Body of pancreas (tissue), 4 donors: ENCODE measurements around the gene METAP1D. TPM values are rescaled to one million over a fixed set of nuclear protein-coding genes. Genes with fewer than 3 reads are reported as not detected.

Source experiments
- ATAC-seq: fragments of 150-250 bp; one replicate; pipeline ENCODE4 v1.9.1; 2016
- DNase-seq, 4 donors: peaks; one replicate each; pipeline ENCODE4 v3.0.0-alpha.2; 2019
- H3K27ac ChIP-seq, 4 donors: fragments of 200-600 bp; sonication (generic); 1 replicate in 3 of 4; 2 replicates in 1 of 4; pipeline versions ENCODE4 v1.5.1 to v1.6.1; 2016 to 2019; ENCODE audit warnings: mild to moderate bottlenecking in 1 of 4, mixed read lengths in 1 of 4, moderate library complexity in 1 of 4
- H3K27me3 ChIP-seq, 2 donors: fragments of 200-600 bp; sonication (generic); one replicate each; pipeline ENCODE4 v1.6.0; 2016; ENCODE audit warnings: mild to moderate bottlenecking in 1 of 2
- H3K36me3 ChIP-seq, 2 donors: fragments of 200-600 bp; sonication (generic); replicated peaks in 1 of 2; 2 replicates each; pipeline ENCODE4 v1.5.1; 2016; ENCODE audit warnings: low read depth in 2 of 2; ENCODE audit not compliant: insufficient read depth in 1 of 2
- H3K4me1 ChIP-seq: fragments of 200-600 bp; sonication (generic); one replicate; pipeline ENCODE4 v1.6.0; 2016
- H3K4me3 ChIP-seq, 2 donors: fragments of 200-600 bp; sonication (generic); 1 replicate in 1 of 2; 2 replicates in 1 of 2; pipeline ENCODE4 v1.5.1; 2016 to 2019
- H3K9me3 ChIP-seq, 3 donors: fragments of 200-600 bp; sonication (generic); 1 replicate in 2 of 3; 2 replicates in 1 of 3; pipeline ENCODE4 v1.5.1; 2016
- POLR2A ChIP-seq, 3 donors: fragments of 450-650 bp; IDR thresholded peaks; one replicate each; pipeline ENCODE4 v1.6.1; 2016; ENCODE audit warnings: antibody characterized with exemption in 3 of 3, mild to moderate bottlenecking in 2 of 3
- WGBS, 2 donors: methylation state at CpG; one replicate each; pipeline ENCODE4 v1.1.5; 2017; 5-methylcytosine and 5-hydroxymethylcytosine counted together
- intact Hi-C: fragments of 100-400 bp; cut with DNase I; formaldehyde crosslinking; loops from one replicate; pipeline ENCODE4 v1.15.1; 2023
- total RNA-seq, 2 donors: library from RNA; depleted of rRNA; stranded (reverse); fragments of >200 nt; gene quantifications; one replicate each; pipeline ENCODE4 v1.1.0, GENCODE V29; 2016
- TF ChIP-seq, protein P1 (sequence below), 7 experiments: fragments of 450-650 bp in 4 of 7; fragments of 200-600 bp in 3 of 7; sonication (generic) in 3 of 7; IDR thresholded peaks; one replicate each; pipeline ENCODE4 v1.5.1; 2016 to 2019; ENCODE audit warnings: antibody characterized with exemption in 7 of 7

The METAP1D gene
- total RNA-seq, 2 donors from 2014 or later, result 9.9 to 40.9 TPM

DNA sequence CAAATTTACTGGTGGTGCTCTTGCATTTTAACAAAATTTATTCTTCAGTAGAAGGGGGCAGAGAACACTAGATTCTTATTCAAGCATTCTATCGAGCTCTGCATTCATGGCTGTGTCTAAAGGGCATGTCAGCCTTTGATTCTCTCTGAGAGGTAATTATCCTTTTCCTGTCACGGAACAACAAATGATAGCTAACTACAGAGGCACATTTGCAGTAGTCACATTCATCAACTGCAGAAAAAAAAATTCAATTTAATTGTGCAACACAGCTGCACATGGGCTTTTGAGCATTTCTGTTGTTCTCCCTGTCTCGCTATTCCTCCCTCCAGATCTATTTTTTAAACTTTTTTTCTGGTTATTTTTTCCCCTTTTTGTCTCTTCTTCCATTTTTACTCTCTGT lies 72.5 kb downstream of the METAP1D start:
- WGBS, 2 donors, result 88 to 95% methylated on average over 3 of the region's 3 CpGs
- Histone ChIP-seq H3K9me3 (no peaks in the 10 kb centered on the region), H3K36me3 (no peaks in the 10 kb centered on the region), H3K27me3 (no peaks in the 10 kb centered on the region), H3K4me1 (no peaks in the 10 kb centered on the region), H3K4me3 (no peak overlapping the region), H3K27ac (no peak overlapping the region)
- ATAC-seq (no peak), DNase-seq (no peak)
- TF ChIP-seq, protein P1, sequence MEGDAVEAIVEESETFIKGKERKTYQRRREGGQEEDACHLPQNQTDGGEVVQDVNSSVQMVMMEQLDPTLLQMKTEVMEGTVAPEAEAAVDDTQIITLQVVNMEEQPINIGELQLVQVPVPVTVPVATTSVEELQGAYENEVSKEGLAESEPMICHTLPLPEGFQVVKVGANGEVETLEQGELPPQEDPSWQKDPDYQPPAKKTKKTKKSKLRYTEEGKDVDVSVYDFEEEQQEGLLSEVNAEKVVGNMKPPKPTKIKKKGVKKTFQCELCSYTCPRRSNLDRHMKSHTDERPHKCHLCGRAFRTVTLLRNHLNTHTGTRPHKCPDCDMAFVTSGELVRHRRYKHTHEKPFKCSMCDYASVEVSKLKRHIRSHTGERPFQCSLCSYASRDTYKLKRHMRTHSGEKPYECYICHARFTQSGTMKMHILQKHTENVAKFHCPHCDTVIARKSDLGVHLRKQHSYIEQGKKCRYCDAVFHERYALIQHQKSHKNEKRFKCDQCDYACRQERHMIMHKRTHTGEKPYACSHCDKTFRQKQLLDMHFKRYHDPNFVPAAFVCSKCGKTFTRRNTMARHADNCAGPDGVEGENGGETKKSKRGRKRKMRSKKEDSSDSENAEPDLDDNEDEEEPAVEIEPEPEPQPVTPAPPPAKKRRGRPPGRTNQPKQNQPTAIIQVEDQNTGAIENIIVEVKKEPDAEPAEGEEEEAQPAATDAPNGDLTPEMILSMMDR (IDR thresholded peaks at IDR 0.05), result no peak
- TF ChIP-seq POLR2A (IDR thresholded peaks at IDR 0.05), result no peak
- intact Hi-C loops, result no loop called here

DNA sequence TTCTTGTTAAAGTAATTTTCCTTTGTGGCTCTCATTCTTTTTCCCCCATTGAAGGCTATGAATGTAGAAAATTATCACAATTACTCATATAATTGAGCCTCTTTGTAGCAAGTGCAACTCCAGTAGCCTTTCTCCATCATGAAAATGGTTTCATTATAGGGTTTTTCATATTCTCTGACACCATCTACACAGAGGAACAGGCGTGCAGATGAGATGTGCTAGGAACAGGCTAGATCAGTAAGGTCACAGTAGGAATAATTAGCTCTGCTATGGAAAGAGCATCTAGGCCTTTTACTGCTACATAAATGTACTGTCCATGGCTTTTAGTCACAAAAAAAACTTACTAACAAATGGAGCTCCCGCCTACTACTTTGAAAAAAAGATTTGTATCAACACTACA lies 73.0 kb downstream of the METAP1D start:
- Histone ChIP-seq H3K27ac (no peak overlapping the region), H3K4me3 (no peak overlapping the region), H3K4me1 (no peaks in the 10 kb centered on the region), H3K27me3 (no peaks in the 10 kb centered on the region), H3K36me3 (no peaks in the 10 kb centered on the region), H3K9me3 (no peaks in the 10 kb centered on the region)
- intact Hi-C loops, result no loop called here
- 98% methylated on average over 2 of the region's 2 CpGs for WGBS, 2 donors
- DNase-seq (no peak), ATAC-seq (no peak)
- no peak for TF ChIP-seq POLR2A (IDR thresholded peaks at IDR 0.05)
- TF ChIP-seq, protein P1 (IDR thresholded peaks at IDR 0.05), result no peak

DNA sequence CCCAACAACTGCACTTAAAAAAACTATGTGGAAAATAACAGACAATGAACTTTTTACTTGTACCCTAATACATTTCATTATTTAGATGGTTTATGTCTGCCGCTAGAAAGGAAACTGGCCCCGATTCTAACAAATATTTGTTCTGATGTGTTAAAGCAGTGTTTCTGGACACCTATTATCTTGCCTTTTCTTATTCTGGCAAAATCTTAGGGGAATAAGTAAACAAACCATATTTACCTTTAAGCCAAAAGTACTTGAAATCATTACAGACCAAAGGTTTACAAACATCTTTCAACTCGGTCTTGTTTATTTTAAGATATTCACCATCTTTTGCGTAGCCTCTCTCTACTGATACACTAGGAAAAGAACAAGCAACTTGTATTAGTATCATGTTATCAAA lies 73.8 kb downstream of the METAP1D start:
- no peak overlapping the region for H3K4me3 ChIP-seq
- H3K36me3 ChIP-seq, result no peaks in the 10 kb centered on the region
- H3K27ac ChIP-seq, result no peak overlapping the region
- no peaks in the 10 kb centered on the region for H3K9me3 ChIP-seq
- no peaks in the 10 kb centered on the region for H3K27me3 ChIP-seq
- TF ChIP-seq POLR2A (IDR thresholded peaks at IDR 0.05), result no peak
- TF ChIP-seq, protein P1 (IDR thresholded peaks at IDR 0.05), result no peak
- H3K4me1 ChIP-seq, result no peaks in the 10 kb centered on the region
- 88 to 91% methylated on average over 4 of the region's 4 CpGs for WGBS, 2 donors
- DNase-seq (no peak), ATAC-seq (no peak)
- intact Hi-C loops, result no loop called here

DNA sequence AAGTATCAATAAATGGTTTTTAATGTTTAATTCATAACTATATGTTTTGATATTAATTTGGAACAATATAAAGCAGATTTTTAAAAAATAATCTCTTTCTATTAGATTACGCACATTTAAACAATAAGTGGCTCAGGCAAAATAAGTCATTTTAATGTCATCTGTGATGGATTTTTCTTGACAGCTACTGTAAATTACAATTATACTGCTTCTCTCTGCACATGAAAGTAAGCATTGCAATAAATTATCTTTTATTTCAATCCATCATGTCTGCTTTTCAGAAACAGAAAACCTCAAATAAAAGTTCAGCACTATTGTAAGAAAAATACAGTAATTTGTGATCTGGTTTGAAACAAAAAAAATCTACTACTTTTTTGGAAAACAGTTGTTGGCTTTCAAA lies 74.5 kb downstream of the METAP1D start:
- no peaks in the 10 kb centered on the region for H3K27me3 ChIP-seq
- no peak overlapping the region for H3K27ac ChIP-seq
- ATAC-seq, result no peak
- no peaks in the 10 kb centered on the region for H3K4me1 ChIP-seq
- TF ChIP-seq, protein P1 (IDR thresholded peaks at IDR 0.05), result no peak
- no peak for TF ChIP-seq POLR2A (IDR thresholded peaks at IDR 0.05)
- intact Hi-C loops, result no loop called here
- WGBS, 2 donors, result 97 to 100% methylated on average over 1 of the region's 1 CpG
- no peaks in the 10 kb centered on the region for H3K9me3 ChIP-seq
- H3K36me3 ChIP-seq, result no peaks in the 10 kb centered on the region
- H3K4me3 ChIP-seq, result no peak overlapping the region
- no peak for DNase-seq

DNA sequence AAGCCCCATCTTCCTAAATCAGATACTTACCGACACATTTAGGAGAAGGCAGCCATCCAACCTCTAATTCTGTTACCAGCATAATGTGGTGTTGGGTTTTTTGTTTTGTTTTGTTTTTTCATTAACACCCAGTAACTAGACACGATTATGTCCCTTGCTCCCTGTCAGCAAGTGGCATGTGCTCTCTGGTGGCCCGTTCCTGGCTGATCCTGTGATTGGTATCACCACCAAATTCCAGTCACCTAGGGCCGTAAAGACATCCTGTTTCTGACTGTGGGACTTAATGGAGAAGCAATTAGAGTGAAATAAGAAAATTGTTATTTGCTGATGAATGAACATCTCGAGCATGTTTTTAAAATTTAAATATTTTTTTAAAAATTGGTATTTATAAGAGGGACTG lies 79.7 kb downstream of the METAP1D start:
- TF ChIP-seq, protein P1 (IDR thresholded peaks at IDR 0.05), result no peak
- TF ChIP-seq POLR2A (IDR thresholded peaks at IDR 0.05), result no peak
- Histone ChIP-seq H3K4me3 (no peak overlapping the region), H3K36me3 (no peaks in the 10 kb centered on the region), H3K27ac (no peak overlapping the region), H3K27me3 (peaks cover 0 to 34% of the 10 kb centered on the region in 2 donors), H3K9me3 (no peaks in the 10 kb centered on the region), H3K4me1 (peaks cover 14% of the 10 kb centered on the region)
- WGBS, 2 donors, result 85% methylated on average over 5 of the region's 5 CpGs
- ATAC-seq, result no peak
- intact Hi-C loops, result no loop called here
- no peak for DNase-seq
